ENCODE data around the gene CACNA1H.

Gene CACNA1H

GRCh38 chr16:1171001-1171400, 18.1 kb downstream of the CACNA1H start:
- no peak overlapping the region for H3K4me3 ChIP-seq (ENCODE audit: low read depth, low read length)

GRCh38 chr16:1171854-1172428, 19.0 kb downstream of the CACNA1H start:
- no peak overlapping the region for H3K4me3 ChIP-seq (ENCODE audit: low read depth, low read length)

GRCh38 chr16:1172651-1173050, 19.7 kb downstream of the CACNA1H start:
- no peak overlapping the region for H3K4me3 ChIP-seq (ENCODE audit: low read depth, low read length)

- no peak overlapping the region for H3K4me3 ChIP-seq (ENCODE audit: low read depth, low read length)
Observed at GRCh38 chr16:1173788-1174451, 21.0 kb downstream of the CACNA1H start.

GRCh38 chr16:1174477-1175357, 21.8 kb downstream of the CACNA1H start:
- H3K4me3 ChIP-seq (ENCODE audit: low read depth, low read length): no peak overlapping the region

GRCh38 chr16:1175566-1176279, 22.8 kb downstream of the CACNA1H start:
- no peak overlapping the region for H3K4me3 ChIP-seq (ENCODE audit: low read depth, low read length)

GRCh38 chr16:1176280-1176897, 23.5 kb downstream of the CACNA1H start:
- no peak overlapping the region for H3K4me3 ChIP-seq (ENCODE audit: low read depth, low read length)

- H3K4me3 ChIP-seq (ENCODE audit: low read depth, low read length): no peak overlapping the region
Observed at GRCh38 chr16:1177053-1177452, 24.1 kb downstream of the CACNA1H start.

GRCh38 chr16:1177750-1178149, 24.8 kb downstream of the CACNA1H start:
- no peak overlapping the region for H3K4me3 ChIP-seq (ENCODE audit: low read depth, low read length)

GRCh38 chr16:1178295-1178910, 25.5 kb downstream of the CACNA1H start:
- no peak overlapping the region for H3K4me3 ChIP-seq (ENCODE audit: low read depth, low read length)

- H3K4me3 ChIP-seq (ENCODE audit: low read depth, low read length): no peak overlapping the region
Observed at GRCh38 chr16:1180549-1181403, 27.9 kb downstream of the CACNA1H start.

GRCh38 chr16:1181404-1182315, 28.8 kb downstream of the CACNA1H start:
- H3K4me3 ChIP-seq (ENCODE audit: low read depth, low read length): no peak overlapping the region

GRCh38 chr16:1182316-1182671, 29.4 kb downstream of the CACNA1H start:
- H3K4me3 ChIP-seq (ENCODE audit: low read depth, low read length): no peak overlapping the region

- no peak overlapping the region for H3K4me3 ChIP-seq (ENCODE audit: low read depth, low read length)
Observed at GRCh38 chr16:1182950-1183907, 30.3 kb downstream of the CACNA1H start.

GRCh38 chr16:1184156-1184868, 31.4 kb downstream of the CACNA1H start:
- H3K4me3 ChIP-seq (ENCODE audit: low read depth, low read length): no peak overlapping the region

GRCh38 chr16:1184980-1185379, 32.1 kb downstream of the CACNA1H start:
- H3K4me3 ChIP-seq (ENCODE audit: low read depth, low read length): no peak overlapping the region
